Suprapubic skin (tissue), 4 donors: ENCODE data around the gene C10orf95.

ENCODE experiments used
- CTCF ChIP-seq, 2 donors: fragments of 200-600 bp in 1 of 2; fragments of 450-650 bp in 1 of 2; sonication (generic) in 1 of 2; IDR thresholded peaks; one replicate each; pipeline ENCODE4 v1.5.1; 2016 to 2019; ENCODE audit warnings: antibody characterized with exemption in 2 of 2, mild to moderate bottlenecking in 1 of 2, moderate library complexity in 1 of 2
- EP300 ChIP-seq: sonication (generic); formaldehyde crosslinking; IDR thresholded peaks from one replicate; pipeline ENCODE4 v1.6.1; 2017; ENCODE audit warnings: antibody characterized with exemption
- POLR2A ChIP-seq, 2 donors: fragments of 450-650 bp; IDR thresholded peaks; one replicate each; pipeline ENCODE4 v1.6.1; 2017; ENCODE audit warnings: antibody characterized with exemption in 2 of 2, mild to moderate bottlenecking in 2 of 2, moderate library complexity in 2 of 2
- POLR2AphosphoS5 ChIP-seq, 3 donors: sonication (generic); formaldehyde crosslinking; IDR thresholded peaks; one replicate each; pipeline ENCODE4 v1.6.1; 2017; ENCODE audit warnings: antibody characterized with exemption in 3 of 3

- TF ChIP-seq POLR2AphosphoS5 (IDR thresholded peaks at IDR 0.05) (no peak), POLR2A (IDR thresholded peaks at IDR 0.05) (no peak), CTCF (IDR thresholded peaks at IDR 0.05) (no peak), EP300 (no peak)
Measured at GRCh38 chr10:102468683-102469082, 17.3 kb upstream of the C10orf95 start.
